Natural killer cell (primary cell): ENCODE data around the gene HDAC8. TPM values are rescaled to one million over a fixed set of nuclear protein-coding genes. Genes with fewer than 3 reads are reported as not detected.

ENCODE experiments used
- ATAC-seq, 3 donors: fragments of 150-1000 bp in 2 of 3; fragments of 200-7000 bp in 1 of 3; cut with Tn5 transposase; 1 replicate in 1 of 3; 2 replicates in 2 of 3; pipeline ENCODE4 v1.10.0; 2021; ENCODE audit warnings: mild to moderate bottlenecking in 2 of 3, moderate library complexity in 2 of 3
- DNase-seq, 2 donors: peaks; one replicate each; pipeline versions ENCODE4 v3.0.0 to v3.0.0-alpha.2; 2013 to 2021; ENCODE audit warnings: mixed read lengths in 1 of 2
- H3K27ac ChIP-seq: one replicate; pipeline ENCODE4 v1.5.1; 2013; ENCODE audit warnings: mild to moderate bottlenecking, low read length
- H3K27me3 ChIP-seq: one replicate; pipeline ENCODE4 v1.6.1; 2013; ENCODE audit warnings: low read length; ENCODE audit not compliant: control insufficient read depth, insufficient read depth
- H3K36me3 ChIP-seq: one replicate; pipeline ENCODE4 v1.6.1; 2013; ENCODE audit warnings: low read length; ENCODE audit not compliant: control insufficient read depth, insufficient read depth
- H3K4me1 ChIP-seq: one replicate; pipeline ENCODE4 v1.6.1; 2013; ENCODE audit warnings: low read length; ENCODE audit not compliant: control insufficient read depth, insufficient read depth
- H3K4me3 ChIP-seq: one replicate; pipeline ENCODE4 v1.5.1; 2013; ENCODE audit warnings: low read length
- H3K9me3 ChIP-seq: one replicate; pipeline ENCODE4 v1.6.1; 2013; ENCODE audit warnings: low read length; ENCODE audit not compliant: control insufficient read depth, insufficient read depth
- H3K27ac Mint-ChIP-seq, 2 donors: one replicate each; pipeline ENCODE4 v1.8.0; 2022; ENCODE audit warnings: mild to moderate bottlenecking in 2 of 2, mixed read lengths in 2 of 2, moderate library complexity in 1 of 2
- H3K27me3 Mint-ChIP-seq, 2 donors: one replicate each; pipeline ENCODE4 v1.8.0; 2022; ENCODE audit warnings: low read depth in 2 of 2, mixed read lengths in 2 of 2
- H3K36me3 Mint-ChIP-seq: one replicate; pipeline ENCODE4 v1.8.0; 2022; ENCODE audit warnings: mixed read lengths
- H3K4me1 Mint-ChIP-seq, 2 donors: one replicate each; pipeline ENCODE4 v1.8.0; 2022; ENCODE audit warnings: mixed read lengths in 2 of 2
- H3K4me3 Mint-ChIP-seq: one replicate; pipeline ENCODE4 v1.8.0; 2022; ENCODE audit warnings: mild to moderate bottlenecking, moderate library complexity, mixed read lengths
- H3K9me3 Mint-ChIP-seq, 2 donors: one replicate each; pipeline ENCODE4 v1.8.0; 2022; ENCODE audit warnings: mixed read lengths in 2 of 2
- whole genome bisulfite sequencing: methylation state at CpG from one replicate; pipeline ENCODE4 v1.1.7; 2013; ENCODE audit warnings: missing lambda C conversion rate; ENCODE audit not compliant: insufficient coverage; 5-methylcytosine and 5-hydroxymethylcytosine counted together
- intact Hi-C: fragments of 100-400 bp; cut with micrococcal nuclease; formaldehyde crosslinking; loops from one replicate; pipeline ENCODE4 v1.14.2; 2022
- total RNA-seq, 4 donors: library from RNA; stranded (reverse); fragments of 120-200 nt in 1 of 4; gene quantifications; one replicate each; pipeline versions ENCODE4 v1.2.3 to v1.2.4, GENCODE V29; 2013 to 2022
- TF ChIP-seq, protein P1 (sequence below): fragments of 200-600 bp; IDR thresholded peaks from one replicate; pipeline ENCODE4 v1.8.0; 2022; ENCODE audit warnings: antibody characterized with exemption

Gene HDAC8
- total RNA-seq, 3 donors from 2014 or later (not counting 1 experiment from before 2014, with no cell fraction given) = 24.3 to 30.4 (median 26.6) TPM

DNA sequence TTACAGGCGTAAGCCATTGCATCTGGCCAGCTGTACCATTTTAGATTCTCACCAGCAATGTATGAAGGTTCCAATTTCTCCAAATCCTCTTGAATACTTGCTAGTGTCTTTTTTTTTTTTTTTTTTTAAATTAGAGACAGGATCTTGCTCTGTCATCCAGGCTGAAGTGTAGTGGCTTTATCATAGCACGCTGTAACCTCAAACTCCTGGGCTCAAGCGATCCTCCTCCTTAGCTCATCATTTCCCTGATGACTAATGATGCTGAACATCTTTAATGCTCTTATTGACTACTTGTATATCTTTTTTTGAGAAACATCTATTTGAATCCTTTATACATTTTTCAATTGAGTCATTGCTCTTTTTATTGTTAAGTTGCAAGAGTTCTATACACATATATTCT, 40.3 kb downstream of the HDAC8 start:
- Histone ChIP-seq H3K27ac (no peak overlapping the region), H3K4me3 (no peak overlapping the region), H3K4me1 (no peaks in the 10 kb centered on the region), H3K9me3 (no peaks in the 10 kb centered on the region), H3K36me3 (no peaks in the 10 kb centered on the region), H3K27me3 (no peaks in the 10 kb centered on the region)
- Mint-ChIP-seq H3K27ac (no peak overlapping the region), H3K36me3 (no peaks in the 10 kb centered on the region), H3K4me3 (no peak overlapping the region), H3K27me3 (no peaks in the 10 kb centered on the region), H3K4me1 (peaks cover under 1 to 11% of the 10 kb centered on the region in 2 donors), H3K9me3 (no peaks in the 10 kb centered on the region)
- intact Hi-C loops = no loop called here
- WGBS = 67% methylated on average over 3 of the region's 3 CpGs
- TF ChIP-seq, protein P1, sequence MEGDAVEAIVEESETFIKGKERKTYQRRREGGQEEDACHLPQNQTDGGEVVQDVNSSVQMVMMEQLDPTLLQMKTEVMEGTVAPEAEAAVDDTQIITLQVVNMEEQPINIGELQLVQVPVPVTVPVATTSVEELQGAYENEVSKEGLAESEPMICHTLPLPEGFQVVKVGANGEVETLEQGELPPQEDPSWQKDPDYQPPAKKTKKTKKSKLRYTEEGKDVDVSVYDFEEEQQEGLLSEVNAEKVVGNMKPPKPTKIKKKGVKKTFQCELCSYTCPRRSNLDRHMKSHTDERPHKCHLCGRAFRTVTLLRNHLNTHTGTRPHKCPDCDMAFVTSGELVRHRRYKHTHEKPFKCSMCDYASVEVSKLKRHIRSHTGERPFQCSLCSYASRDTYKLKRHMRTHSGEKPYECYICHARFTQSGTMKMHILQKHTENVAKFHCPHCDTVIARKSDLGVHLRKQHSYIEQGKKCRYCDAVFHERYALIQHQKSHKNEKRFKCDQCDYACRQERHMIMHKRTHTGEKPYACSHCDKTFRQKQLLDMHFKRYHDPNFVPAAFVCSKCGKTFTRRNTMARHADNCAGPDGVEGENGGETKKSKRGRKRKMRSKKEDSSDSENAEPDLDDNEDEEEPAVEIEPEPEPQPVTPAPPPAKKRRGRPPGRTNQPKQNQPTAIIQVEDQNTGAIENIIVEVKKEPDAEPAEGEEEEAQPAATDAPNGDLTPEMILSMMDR = no peak
- ATAC-seq = no peak
- no peak for DNase-seq

DNA sequence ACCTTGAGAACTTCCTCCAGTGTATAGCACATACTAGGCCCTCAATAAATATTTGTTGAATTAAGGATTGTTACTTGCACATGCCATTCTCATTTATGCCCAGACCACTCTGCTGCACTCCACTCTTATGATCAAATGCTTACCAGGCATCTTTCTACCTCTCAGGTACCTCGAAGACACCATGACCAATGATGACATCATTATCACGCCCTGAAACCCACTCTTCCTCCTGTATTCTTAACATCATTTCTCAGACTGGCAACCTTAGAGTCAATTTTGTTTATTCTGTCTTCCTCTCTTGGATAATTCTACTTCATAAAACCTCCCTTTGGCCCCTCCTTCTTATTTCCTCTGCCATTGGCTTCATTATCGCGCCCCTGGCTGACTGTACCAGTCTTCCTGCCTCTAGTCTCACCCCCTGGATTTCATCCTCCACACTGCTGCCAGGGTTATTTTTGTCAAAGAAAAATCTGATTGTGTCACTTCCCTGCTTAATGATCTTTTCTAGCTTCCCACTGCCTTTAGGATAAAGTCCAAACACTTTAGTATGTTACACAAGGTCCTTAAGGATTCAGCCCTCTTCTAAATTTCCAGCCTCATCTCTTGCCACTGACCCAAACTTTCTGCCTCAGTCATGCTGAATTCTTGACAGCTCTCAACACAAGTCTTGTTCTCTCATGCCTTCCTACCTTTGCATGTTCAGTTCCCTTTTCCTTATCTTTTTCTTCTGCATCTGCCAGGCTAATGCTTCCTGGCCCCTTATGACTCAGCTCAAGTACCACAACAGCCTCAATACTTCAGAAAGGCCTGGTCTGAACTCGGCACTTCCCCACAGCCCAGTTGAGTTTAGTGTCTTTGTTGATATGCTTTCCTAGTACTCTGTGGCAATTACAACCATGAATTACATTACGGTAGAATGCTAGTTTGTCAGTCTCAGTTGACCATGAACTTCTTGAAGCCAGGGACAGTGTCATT, 45.8 kb downstream of the HDAC8 start:
- peaks cover 14 to 35% of the 10 kb centered on the region in 2 donors for H3K4me1 Mint-ChIP-seq
- 52% methylated on average over 5 of the region's 6 CpGs for WGBS
- H3K27ac ChIP-seq = no peak overlapping the region
- no peaks in the 10 kb centered on the region for H3K9me3 ChIP-seq
- no peaks in the 10 kb centered on the region for H3K36me3 Mint-ChIP-seq
- H3K36me3 ChIP-seq = no peaks in the 10 kb centered on the region
- TF ChIP-seq, protein P1 = no peak
- H3K27me3 Mint-ChIP-seq = no peaks in the 10 kb centered on the region
- no peaks in the 10 kb centered on the region for H3K9me3 Mint-ChIP-seq
- H3K4me1 ChIP-seq = peaks cover 7% of the 10 kb centered on the region
- H3K4me3 ChIP-seq = no peak overlapping the region
- H3K4me3 Mint-ChIP-seq = no peak overlapping the region
- no peaks in the 10 kb centered on the region for H3K27me3 ChIP-seq
- ATAC-seq (peak in 2 of 3 donors; percentile 30 to 89), DNase-seq (no peak)
- intact Hi-C loops = no loop called here
- peak overlapping the region; percentile 16 to 75 for H3K27ac Mint-ChIP-seq

DNA sequence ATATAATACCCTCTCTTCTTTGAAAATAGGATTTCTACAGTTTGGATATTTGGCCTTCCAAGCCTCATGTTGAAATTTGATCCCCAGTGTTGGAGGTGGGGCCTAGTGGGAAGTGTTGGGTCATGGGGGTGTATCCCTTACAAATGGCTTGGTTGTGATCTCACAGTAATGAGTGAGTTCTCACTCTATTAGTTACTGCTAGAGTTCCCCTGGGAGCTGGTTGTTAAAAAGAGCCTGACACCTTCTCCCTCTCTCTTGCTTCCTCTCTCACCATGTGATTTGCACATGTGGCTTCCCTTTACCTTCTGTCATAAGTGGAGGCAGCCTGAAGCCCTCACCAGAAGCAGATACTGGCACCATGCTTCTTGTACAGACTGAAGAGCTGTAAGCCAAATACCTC, 73.9 kb downstream of the HDAC8 start:
- Mint-ChIP-seq H3K27me3 (no peaks in the 10 kb centered on the region), H3K4me1 (peaks cover 6 to 8% of the 10 kb centered on the region in 2 donors), H3K9me3 (no peaks in the 10 kb centered on the region), H3K4me3 (no peak overlapping the region), H3K27ac (no peak overlapping the region), H3K36me3 (peaks cover 8% of the 10 kb centered on the region)
- intact Hi-C loops = no loop called here
- DNase-seq (no peak), ATAC-seq (no peak)
- Histone ChIP-seq H3K36me3 (no peaks in the 10 kb centered on the region), H3K4me3 (no peak overlapping the region), H3K27me3 (no peaks in the 10 kb centered on the region), H3K27ac (no peak overlapping the region), H3K4me1 (no peaks in the 10 kb centered on the region), H3K9me3 (no peaks in the 10 kb centered on the region)
- TF ChIP-seq, protein P1 = no peak
